Retinal pigment epithelial cell (primary cell): ENCODE measurements around the gene F12.

ENCODE experiments used
- DNase-seq: peaks from one replicate; pipeline ENCODE4 v3.0.0-alpha.2; 2010; ENCODE audit warnings: low read depth
- H3K4me3 ChIP-seq: 2 replicates; pipeline ENCODE4 v1.5.1; 2011; ENCODE audit warnings: mild to moderate bottlenecking, low read length, control low read depth, moderate library complexity
- CTCF ChIP-seq: conservative IDR thresholded peaks from 2 replicates; pipeline ENCODE4 v1.5.1; 2011; ENCODE audit warnings: low read depth, low read length, control low read depth, inconsistent platforms

F12 gene

DNA sequence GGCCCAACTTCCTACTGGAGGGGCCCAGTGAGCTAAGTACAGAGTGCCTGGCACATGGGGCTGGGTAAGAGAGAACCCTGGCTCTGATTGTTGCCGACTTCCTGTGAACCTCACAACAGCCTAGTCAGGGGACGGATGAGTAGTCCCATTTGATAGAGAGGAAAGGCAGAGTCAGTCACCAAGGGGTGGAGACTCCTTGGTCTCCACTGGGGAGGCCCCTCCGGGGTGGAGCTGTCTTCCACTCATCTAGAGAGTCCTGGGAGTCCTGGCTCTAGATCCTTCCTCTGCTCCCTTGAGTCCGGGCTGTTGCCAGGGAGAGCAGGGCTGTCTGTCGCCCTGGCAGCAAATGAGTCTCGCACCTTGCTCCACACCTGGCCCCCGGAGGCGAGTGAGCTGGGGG, 25.1 kb upstream of the F12 start:
- no peak overlapping the region for H3K4me3 ChIP-seq
- no peak for TF ChIP-seq CTCF
- no peak for DNase-seq

DNA sequence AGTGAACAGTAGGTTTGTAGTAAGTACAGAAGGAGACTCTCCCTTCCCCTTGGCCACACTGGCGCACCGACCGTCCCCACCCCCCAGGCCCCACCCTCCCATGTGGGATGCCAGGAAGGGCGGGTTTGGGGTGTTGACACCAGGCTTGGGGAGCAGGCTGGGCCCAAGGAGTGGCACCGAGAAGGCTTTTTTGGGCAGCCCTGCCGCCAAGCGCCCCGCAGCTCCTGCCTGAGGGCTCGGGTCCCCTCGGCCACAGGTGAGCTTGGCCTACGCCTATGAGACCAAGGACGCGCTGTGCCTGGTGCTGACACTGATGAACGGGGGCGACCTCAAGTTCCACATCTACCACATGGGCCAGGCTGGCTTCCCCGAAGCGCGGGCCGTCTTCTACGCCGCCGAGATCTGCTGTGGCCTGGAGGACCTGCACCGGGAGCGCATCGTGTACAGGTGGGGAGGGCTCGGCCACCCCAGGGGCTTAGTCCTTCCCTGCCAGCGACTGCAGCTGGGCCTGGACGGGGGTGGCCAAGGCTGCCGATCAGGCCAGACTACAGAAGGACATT, 24.4 kb upstream of the F12 start:
- TF ChIP-seq CTCF: no peak
- no peak for DNase-seq
- H3K4me3 ChIP-seq: no peak overlapping the region

- DNase-seq: no peak
- no peak overlapping the region for H3K4me3 ChIP-seq
- no peak for TF ChIP-seq CTCF
Observed at GRCh38 chr5:177432839-177433657, 23.7 kb upstream of the F12 start.

- no peak for DNase-seq
- TF ChIP-seq CTCF: no peak
- no peak overlapping the region for H3K4me3 ChIP-seq
Observed at GRCh38 chr5:177432143-177432838, 22.9 kb upstream of the F12 start.

DNA sequence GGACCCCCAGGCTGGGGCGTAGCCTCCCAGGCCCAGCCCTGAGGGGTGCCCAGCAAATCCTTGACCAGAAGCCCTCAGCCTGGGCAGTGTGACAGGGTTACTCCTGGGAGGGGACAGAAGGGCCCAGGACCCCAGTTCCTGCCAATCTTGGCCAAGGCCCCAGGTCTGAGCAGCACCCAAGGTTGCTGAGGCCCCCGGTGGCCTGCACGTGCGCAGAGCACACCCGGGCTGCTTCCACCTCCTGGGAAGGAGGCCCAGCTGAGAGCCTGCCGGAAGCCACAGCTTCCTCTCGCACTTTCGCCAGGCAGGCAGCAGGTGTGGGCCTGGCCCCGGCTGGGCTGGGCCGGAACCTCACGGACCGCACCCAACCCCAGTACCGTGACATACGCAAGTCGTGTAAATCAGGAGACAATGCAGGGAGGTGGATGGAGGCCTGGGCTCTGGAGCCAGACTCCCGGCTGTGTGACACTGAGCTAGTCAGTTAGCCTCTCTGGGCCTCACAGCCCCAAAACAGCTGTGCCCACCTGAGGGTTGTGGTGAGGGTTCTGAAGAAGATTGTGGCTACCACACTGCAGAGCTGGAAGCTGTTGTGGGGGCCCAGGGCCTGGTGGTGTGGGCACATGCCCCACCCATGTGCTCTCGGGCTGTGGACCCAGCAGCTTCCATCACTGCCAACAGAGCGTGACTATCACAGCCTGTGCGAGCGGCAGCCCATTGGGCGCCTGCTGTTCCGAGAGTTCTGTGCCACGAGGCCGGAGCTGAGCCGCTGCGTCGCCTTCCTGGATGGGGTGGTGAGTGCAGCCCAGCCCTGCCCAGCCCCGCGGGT, 22.2 kb upstream of the F12 start:
- no peak overlapping the region for H3K4me3 ChIP-seq
- no peak for TF ChIP-seq CTCF
- DNase-seq: no peak

DNA sequence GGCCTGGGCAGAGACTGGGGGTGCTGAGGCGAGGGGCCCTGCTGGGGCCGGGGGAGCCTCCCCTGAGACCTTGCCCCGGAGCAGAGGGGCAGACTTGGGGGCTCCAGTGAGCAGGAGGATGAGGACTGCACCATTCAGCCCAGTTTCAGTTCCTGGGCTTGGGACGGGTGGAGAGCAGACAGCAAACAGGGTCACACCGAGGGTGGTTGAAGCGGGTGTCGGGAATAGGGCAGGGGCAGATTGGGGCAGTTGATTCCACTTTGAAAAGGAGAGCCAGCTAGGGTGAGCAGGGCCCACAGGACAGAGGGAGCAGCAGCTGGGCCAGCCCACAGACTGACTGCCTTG, 21.6 kb upstream of the F12 start:
- TF ChIP-seq CTCF: no peak
- DNase-seq: no peak
- H3K4me3 ChIP-seq: no peak overlapping the region
